Prostate gland (tissue), 2 donors: ENCODE results near the gene FAM170B. TPM values are rescaled to one million over a fixed set of nuclear protein-coding genes. Genes with fewer than 3 reads are reported as not detected.
A peak's percentile ranks its signal among the peaks of the same experiment; 100 is the strongest.

ENCODE experiments used
- DNase-seq: peaks from one replicate; pipeline ENCODE4 v3.0.0-alpha.2; 2019; ENCODE audit warnings: low spot score
- H3K27ac ChIP-seq, 2 donors: fragments of 200-600 bp; sonication (generic); 2 replicates each; pipeline ENCODE4 v1.5.1; 2017 to 2019
- H3K27me3 ChIP-seq: fragments of 200-600 bp; sonication (generic); replicated peaks from 2 replicates; pipeline ENCODE4 v1.5.1; 2019; ENCODE audit not compliant: insufficient read depth
- H3K36me3 ChIP-seq, 2 donors: fragments of 200-600 bp; sonication (generic); 1 replicate in 1 of 2; 2 replicates in 1 of 2; pipeline versions ENCODE4 v1.5.1 to v1.8.1; 2017 to 2019
- H3K4me1 ChIP-seq: fragments of 200-600 bp; sonication (generic); replicated peaks from 2 replicates; pipeline ENCODE4 v1.5.1; 2019
- H3K4me3 ChIP-seq, 2 donors: fragments of 200-600 bp; sonication (generic); 2 replicates each; pipeline ENCODE4 v1.5.1; 2017 to 2019
- H3K9me3 ChIP-seq: fragments of 200-600 bp; sonication (generic); 2 replicates; pipeline ENCODE4 v1.5.1; 2017
- CTCF ChIP-seq, 4 experiments: fragments of 200-600 bp in 2 of 4; fragments of 450-650 bp in 2 of 4; sonication (generic) in 2 of 4; IDR thresholded peaks; 1 replicate in 3 of 4; 2 replicates in 1 of 4; pipeline ENCODE4 v1.5.1; 2016 to 2019; ENCODE audit warnings: antibody characterized with exemption in 4 of 4, mild to moderate bottlenecking in 2 of 4, moderate library complexity in 2 of 4
- POLR2A ChIP-seq: fragments of 450-650 bp; IDR thresholded peaks from one replicate; pipeline ENCODE4 v1.6.1; 2016; ENCODE audit warnings: antibody characterized with exemption, mild to moderate bottlenecking
- POLR2AphosphoS5 ChIP-seq: sonication (generic); formaldehyde crosslinking; IDR thresholded peaks from one replicate; pipeline ENCODE4 v1.6.1; 2017; ENCODE audit warnings: antibody characterized with exemption
- WGBS: methylation state at CpG from one replicate; pipeline ENCODE4 v1.1.5; 2018; 5-methylcytosine and 5-hydroxymethylcytosine counted together
- intact Hi-C: fragments of 100-400 bp; cut with DNase I; formaldehyde crosslinking; loops from one replicate; pipeline ENCODE4 v1.14.2; 2022
- total RNA-seq, 2 donors: library from RNA; depleted of rRNA; stranded (reverse); fragments of >200 nt; gene quantifications; one replicate each; pipeline ENCODE4 v1.1.0, GENCODE V29; 2016

FAM170B gene
- total RNA-seq, 2 donors from 2014 or later, result not detected

- intact Hi-C loops, result no loop called here
Observed at GRCh38 chr10:49140304-49141177, 6.7 kb upstream of the FAM170B start.

GRCh38 chr10:49139846-49140195 lies 6.0 kb upstream of the FAM170B start:
- no peak for TF ChIP-seq POLR2AphosphoS5
- no peak for TF ChIP-seq CTCF (IDR thresholded peaks at IDR 0.05)
- TF ChIP-seq POLR2A, result no peak
- H3K4me3 ChIP-seq, result no peak overlapping the region
- no peak for DNase-seq
- no peaks in the 10 kb centered on the region for H3K9me3 ChIP-seq
- H3K27ac ChIP-seq, result peak overlapping the region in 1 of 2 donors; percentile 30
- no peaks in the 10 kb centered on the region for H3K36me3 ChIP-seq
- intact Hi-C loops, result no loop called here
- 86% methylated on average over 4 of the region's 4 CpGs for WGBS
- no peaks in the 10 kb centered on the region for H3K4me1 ChIP-seq
- H3K27me3 ChIP-seq, result no peaks in the 10 kb centered on the region

More at GRCh38 chr10:49140304-49141177, 6.7 kb upstream of the FAM170B start:
- TF ChIP-seq POLR2AphosphoS5 (no peak), POLR2A (no peak), CTCF (IDR thresholded peaks at IDR 0.05) (no peak)
- Histone ChIP-seq H3K27ac (no peak overlapping the region), H3K9me3 (no peaks in the 10 kb centered on the region), H3K4me3 (no peak overlapping the region), H3K36me3 (no peaks in the 10 kb centered on the region), H3K4me1 (no peaks in the 10 kb centered on the region), H3K27me3 (no peaks in the 10 kb centered on the region)
- 78% methylated on average over 5 of the region's 5 CpGs for WGBS
- DNase-seq, result no peak

- DNase-seq, result no peak
- Histone ChIP-seq H3K36me3 (no peaks in the 10 kb centered on the region), H3K4me1 (no peaks in the 10 kb centered on the region), H3K27me3 (no peaks in the 10 kb centered on the region), H3K27ac (peak overlapping the region in 1 of 2 donors; percentile 30), H3K4me3 (no peak overlapping the region), H3K9me3 (no peaks in the 10 kb centered on the region)
- intact Hi-C loops, result no loop called here
- TF ChIP-seq POLR2AphosphoS5, result no peak
- WGBS, result 64% methylated on average over 8 of the region's 8 CpGs
Observed at GRCh38 chr10:49139028-49139845, 5.4 kb upstream of the FAM170B start.

GRCh38 chr10:49138361-49138891 lies 4.6 kb upstream of the FAM170B start:
- no peaks in the 10 kb centered on the region for H3K36me3 ChIP-seq
- H3K27ac ChIP-seq, result no peak overlapping the region
- no peaks in the 10 kb centered on the region for H3K27me3 ChIP-seq
- H3K9me3 ChIP-seq, result no peaks in the 10 kb centered on the region
- TF ChIP-seq POLR2AphosphoS5 (no peak), POLR2A (no peak), CTCF (IDR thresholded peaks at IDR 0.05) (no peak)
- no peaks in the 10 kb centered on the region for H3K4me1 ChIP-seq
- WGBS, result 87% methylated on average over 7 of the region's 7 CpGs
- intact Hi-C loops, result no loop called here
- no peak for DNase-seq
- no peak overlapping the region for H3K4me3 ChIP-seq

GRCh38 chr10:49136525-49136924 lies 2.7 kb upstream of the FAM170B start:
- intact Hi-C loops, result no loop called here
- no peak overlapping the region for H3K4me3 ChIP-seq
- WGBS, result 66% methylated on average over 1 of the region's 1 CpG
- no peak overlapping the region for H3K27ac ChIP-seq
- TF ChIP-seq POLR2AphosphoS5, result no peak
- H3K36me3 ChIP-seq, result no peaks in the 10 kb centered on the region
- DNase-seq, result no peak
- no peaks in the 10 kb centered on the region for H3K4me1 ChIP-seq
- no peaks in the 10 kb centered on the region for H3K27me3 ChIP-seq
- no peaks in the 10 kb centered on the region for H3K9me3 ChIP-seq
